ENCODE measurements around the gene PCTP.

Gene PCTP

GRCh38 chr17:55727920-55728319 is 22.9 kb upstream of the PCTP start:
- DNase-seq (ENCODE audit: low read depth): no peak
- no peak overlapping the region for H3K4me3 ChIP-seq (ENCODE audit: low read depth, low read length)
- TF ChIP-seq CTCF (IDR thresholded peaks at IDR 0.05; ENCODE audit: insufficient read depth, low read depth, low read length, missing control alignments): no peak

GRCh38 chr17:55728361-55728760 is 22.5 kb upstream of the PCTP start:
- DNase-seq (ENCODE audit: low read depth): no peak
- TF ChIP-seq CTCF (IDR thresholded peaks at IDR 0.05; ENCODE audit: insufficient read depth, low read depth, low read length, missing control alignments): no peak
- no peak overlapping the region for H3K4me3 ChIP-seq (ENCODE audit: low read depth, low read length)

GRCh38 chr17:55728833-55729232 is 22.0 kb upstream of the PCTP start:
- TF ChIP-seq CTCF (IDR thresholded peaks at IDR 0.05; ENCODE audit: insufficient read depth, low read depth, low read length, missing control alignments): no peak
- DNase-seq (ENCODE audit: low read depth): no peak
- no peak overlapping the region for H3K4me3 ChIP-seq (ENCODE audit: low read depth, low read length)

- TF ChIP-seq CTCF (IDR thresholded peaks at IDR 0.05; ENCODE audit: insufficient read depth, low read depth, low read length, missing control alignments): no peak
- DNase-seq (ENCODE audit: low read depth): no peak
These were observed 21.4 kb upstream of the PCTP start for GRCh38 chr17:55729484-55729883.

DNA sequence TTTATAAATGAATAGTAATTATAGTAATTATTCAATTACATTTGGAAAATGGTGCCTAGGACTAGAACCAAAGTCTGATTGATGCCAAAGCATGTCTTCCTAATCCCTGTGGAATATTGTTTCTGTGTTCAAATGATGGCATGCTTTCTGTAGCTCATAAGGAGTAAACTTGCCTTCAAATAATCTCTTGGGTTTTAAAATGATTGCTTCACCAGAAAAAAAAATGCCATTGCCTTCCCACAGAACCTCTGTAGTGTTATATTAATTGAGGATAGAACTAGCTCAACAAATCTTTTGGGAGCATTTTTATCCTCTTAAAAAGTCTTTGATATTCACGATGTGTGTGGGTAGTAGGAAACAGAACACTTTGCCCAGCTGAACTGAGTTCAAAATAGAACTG is 20.5 kb upstream of the PCTP start:
- no peak overlapping the region for H3K4me3 ChIP-seq (ENCODE audit: low read depth, low read length)
- TF ChIP-seq CTCF (IDR thresholded peaks at IDR 0.05; ENCODE audit: insufficient read depth, low read depth, low read length, missing control alignments): no peak
- no peak for DNase-seq (ENCODE audit: low read depth)

More at GRCh38 chr17:55729484-55729883, 21.4 kb upstream of the PCTP start:
- H3K4me3 ChIP-seq (ENCODE audit: low read depth, low read length): no peak overlapping the region

DNA sequence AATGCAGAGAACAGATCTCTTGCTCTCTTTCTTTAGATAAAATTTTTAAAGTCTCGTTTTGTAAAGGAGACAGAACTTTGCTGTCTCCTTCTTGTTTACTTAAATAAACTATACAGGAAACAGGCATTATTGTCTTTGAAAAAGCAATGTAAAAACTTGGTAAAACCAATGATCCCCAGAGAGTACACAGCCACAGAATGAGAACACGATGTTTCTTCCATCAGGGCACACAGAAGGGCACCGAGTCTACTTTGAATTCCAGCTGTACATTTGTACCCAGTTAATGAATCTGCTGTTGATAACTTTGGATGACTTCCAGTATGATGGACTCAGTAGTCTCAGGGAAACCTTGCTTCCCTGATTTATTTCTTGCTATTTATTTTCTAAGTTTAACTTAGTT is 20.0 kb upstream of the PCTP start:
- no peak for TF ChIP-seq CTCF (IDR thresholded peaks at IDR 0.05; ENCODE audit: insufficient read depth, low read depth, low read length, missing control alignments)
- no peak for DNase-seq (ENCODE audit: low read depth)
- no peak overlapping the region for H3K4me3 ChIP-seq (ENCODE audit: low read depth, low read length)

GRCh38 chr17:55731586-55732250 is 19.1 kb upstream of the PCTP start:
- no peak for TF ChIP-seq CTCF (IDR thresholded peaks at IDR 0.05; ENCODE audit: insufficient read depth, low read depth, low read length, missing control alignments)
- H3K4me3 ChIP-seq (ENCODE audit: low read depth, low read length): no peak overlapping the region
- DNase-seq (ENCODE audit: low read depth): no peak
